Jurkat, Clone E6-1 (cell line): ENCODE measurements around the gene SLC7A4.
"Not testable (repeated sequence)": the region's sequence is repeated elsewhere in the genome, so short reads cannot be mapped to it uniquely, and the experiment has no call there.

Source experiments
- DNase-seq: peaks from one replicate; pipeline ENCODE4 v3.0.0-alpha.2; 2011; ENCODE audit warnings: low read depth, low spot score
- H3K4me3 ChIP-seq: 2 replicates; pipeline ENCODE4 v1.5.1; 2011; ENCODE audit warnings: mild to moderate bottlenecking, low read length, control low read depth, moderate library complexity

Gene SLC7A4

GRCh38 chr22:21064917-21065864 is 32.8 kb upstream of the SLC7A4 start:
- no peak overlapping the region for H3K4me3 ChIP-seq
- no peak for DNase-seq

- H3K4me3 ChIP-seq, DNase-seq: not testable (repeated sequence)
These were observed 32.1 kb upstream of the SLC7A4 start for GRCh38 chr22:21064425-21064824.

- not testable (repeated sequence) for DNase-seq
These were observed 29.4 kb upstream of the SLC7A4 start for GRCh38 chr22:21061660-21062321.

GRCh38 chr22:21060363-21060762 is 28.0 kb upstream of the SLC7A4 start:
- H3K4me3 ChIP-seq, DNase-seq: not testable (repeated sequence)

More at GRCh38 chr22:21061660-21062321, 29.4 kb upstream of the SLC7A4 start:
- H3K4me3 ChIP-seq = not testable (repeated sequence)

GRCh38 chr22:21055880-21056319 is 23.5 kb upstream of the SLC7A4 start:
- no peak overlapping the region for H3K4me3 ChIP-seq
- DNase-seq = peak; percentile 33

GRCh38 chr22:21055564-21055834 is 23.1 kb upstream of the SLC7A4 start:
- DNase-seq = no peak
- H3K4me3 ChIP-seq = no peak overlapping the region

- DNase-seq = no peak
- H3K4me3 ChIP-seq = no peak overlapping the region
These were observed 22.6 kb upstream of the SLC7A4 start for GRCh38 chr22:21054714-21055563.

GRCh38 chr22:21054046-21054713 is 21.8 kb upstream of the SLC7A4 start:
- no peak overlapping the region for H3K4me3 ChIP-seq
- no peak for DNase-seq

GRCh38 chr22:21052715-21053459 is 20.5 kb upstream of the SLC7A4 start:
- DNase-seq = no peak
- H3K4me3 ChIP-seq = no peak overlapping the region

- no peak for DNase-seq
- no peak overlapping the region for H3K4me3 ChIP-seq
These were observed 19.6 kb upstream of the SLC7A4 start for GRCh38 chr22:21051831-21052400.

GRCh38 chr22:21051145-21051830 is 18.9 kb upstream of the SLC7A4 start:
- no peak for DNase-seq
- no peak overlapping the region for H3K4me3 ChIP-seq

GRCh38 chr22:21048965-21049364 is 16.6 kb upstream of the SLC7A4 start:
- not testable (repeated sequence) for H3K4me3 ChIP-seq, DNase-seq

GRCh38 chr22:21048448-21048847 is 16.1 kb upstream of the SLC7A4 start:
- H3K4me3 ChIP-seq, DNase-seq: not testable (repeated sequence)

- DNase-seq = no peak
- H3K4me3 ChIP-seq = no peak overlapping the region
These were observed 15.4 kb upstream of the SLC7A4 start for GRCh38 chr22:21047730-21048129.

GRCh38 chr22:21047035-21047661 is 14.8 kb upstream of the SLC7A4 start:
- no peak for DNase-seq
- no peak overlapping the region for H3K4me3 ChIP-seq

GRCh38 chr22:21045585-21046294 is 13.4 kb upstream of the SLC7A4 start, which contains the start of gene LRRC74B:
Gene LRRC74B, plus strand, starts transcription at chr22:21045946. Its CDS starts 41 bp downstream, at chr22:21045987.
- peak within 1 kb of the TSS; percentile 13 for H3K4me3 ChIP-seq
- DNase-seq = peak; percentile 53
